ENCODE data around the gene S100A2. TPM values are rescaled to one million over a fixed set of nuclear protein-coding genes. Genes with fewer than 3 reads are reported as not detected.

Gene S100A2
- total RNA-seq, 2 donors from 2014 or later, result not detected

- peak overlapping the region; percentile 21 to 54 for H3K27ac ChIP-seq
- no peak for DNase-seq (ENCODE audit: low spot score)
- no peak overlapping the region for H3K4me3 ChIP-seq
- TF ChIP-seq CTCF (IDR thresholded peaks at IDR 0.05), result no peak
- no peaks in the 10 kb centered on the region for H3K36me3 ChIP-seq
- H3K27me3 ChIP-seq, result no peaks in the 10 kb centered on the region
- H3K4me1 ChIP-seq, result peaks cover 0 to 51% of the 10 kb centered on the region in 2 donors
- H3K9me3 ChIP-seq, result no peaks in the 10 kb centered on the region
Observed at GRCh38 chr1:153541641-153542590, 23.7 kb downstream of the S100A2 start.

- DNase-seq (ENCODE audit: low spot score), result no peak
- H3K4me1 ChIP-seq, result peaks cover 0 to 46% of the 10 kb centered on the region in 2 donors
- no peaks in the 10 kb centered on the region for H3K9me3 ChIP-seq
- H3K4me3 ChIP-seq, result no peak within 1 kb of the TSS
- H3K36me3 ChIP-seq, result no peaks in the 10 kb centered on the region
- peak within 1 kb of the TSS; percentile 21 to 54 for H3K27ac ChIP-seq
- H3K27me3 ChIP-seq, result no peaks in the 10 kb centered on the region
- TF ChIP-seq CTCF (IDR thresholded peaks at IDR 0.05), result no peak
Observed at GRCh38 chr1:153540394-153541361, 25.0 kb downstream of the S100A2 start, which contains the start of gene S100A5. S100A5 (minus strand) TSS chr1:153540934; CDS start chr1:153540191, 743 bp downstream.

DNA sequence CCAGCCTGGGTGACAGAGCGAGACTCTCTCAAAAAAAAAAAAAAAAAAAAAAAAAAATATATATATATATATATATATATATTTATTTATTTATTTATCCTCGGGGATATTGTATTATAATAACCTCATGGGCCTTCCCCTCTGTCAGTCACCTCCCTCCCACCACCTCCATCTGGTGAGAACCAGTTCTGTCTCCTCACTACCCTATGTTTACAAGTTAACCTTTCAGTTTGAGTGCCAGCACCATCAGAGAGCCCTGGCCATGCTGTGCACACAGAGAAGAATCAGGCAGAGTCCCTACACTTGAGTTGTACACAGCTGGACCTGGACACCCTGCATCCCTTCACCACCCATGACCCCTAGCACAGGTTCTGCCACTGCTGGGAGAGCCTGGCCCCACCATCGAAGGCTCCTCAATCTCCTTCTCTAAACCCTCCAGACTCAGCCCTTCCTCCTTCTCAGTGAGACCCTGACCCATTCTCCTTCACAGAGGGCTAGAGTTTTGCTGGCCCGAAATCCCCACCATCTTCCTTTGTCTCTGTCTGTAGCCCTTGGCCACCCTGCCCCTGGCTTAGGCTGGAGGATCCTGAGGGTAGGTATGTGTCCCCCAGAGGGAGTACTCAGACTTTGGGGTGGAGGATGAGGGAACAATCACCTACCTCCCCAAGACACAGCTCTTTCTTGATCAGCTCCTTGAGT lies 26.1 kb downstream of the S100A2 start:
- H3K4me1 ChIP-seq, result peaks cover 0 to 38% of the 10 kb centered on the region in 2 donors
- H3K4me3 ChIP-seq, result no peak overlapping the region
- H3K36me3 ChIP-seq, result no peaks in the 10 kb centered on the region
- H3K9me3 ChIP-seq, result no peaks in the 10 kb centered on the region
- TF ChIP-seq CTCF (IDR thresholded peaks at IDR 0.05), result no peak
- DNase-seq (ENCODE audit: low spot score), result no peak
- H3K27me3 ChIP-seq, result no peaks in the 10 kb centered on the region
- no peak overlapping the region for H3K27ac ChIP-seq

GRCh38 chr1:153538315-153538821 lies 27.3 kb downstream of the S100A2 start:
- H3K36me3 ChIP-seq, result no peaks in the 10 kb centered on the region
- no peak for TF ChIP-seq CTCF (IDR thresholded peaks at IDR 0.05)
- no peaks in the 10 kb centered on the region for H3K9me3 ChIP-seq
- DNase-seq (ENCODE audit: low spot score), result no peak
- peaks cover 0 to 38% of the 10 kb centered on the region in 2 donors for H3K4me1 ChIP-seq
- H3K27ac ChIP-seq, result no peak overlapping the region
- no peaks in the 10 kb centered on the region for H3K27me3 ChIP-seq
- no peak overlapping the region for H3K4me3 ChIP-seq

- peaks cover 0 to 38% of the 10 kb centered on the region in 2 donors for H3K4me1 ChIP-seq
- no peaks in the 10 kb centered on the region for H3K27me3 ChIP-seq
- no peaks in the 10 kb centered on the region for H3K36me3 ChIP-seq
- no peak for TF ChIP-seq CTCF (IDR thresholded peaks at IDR 0.05)
- no peaks in the 10 kb centered on the region for H3K9me3 ChIP-seq
- peak overlapping the region in 1 of 2 donors; percentile 97 for H3K27ac ChIP-seq
- no peak overlapping the region for H3K4me3 ChIP-seq
- no peak for DNase-seq (ENCODE audit: low spot score)
Observed at GRCh38 chr1:153537376-153537730, 28.3 kb downstream of the S100A2 start.
